Loucy (cell line): ENCODE results near the gene SUSD6.

Experiments
- H2AFZ ChIP-seq: fragments of 200-600 bp; sonication (generic); 2 replicates; pipeline ENCODE4 v1.6.0; 2016; ENCODE audit warnings: antibody characterized with exemption, mild to moderate bottlenecking, low read length, moderate library complexity
- H3F3A ChIP-seq: fragments of 200-600 bp; 2 replicates; pipeline ENCODE4 v1.6.0; 2016; ENCODE audit warnings: antibody characterized with exemption, low read depth, mild to moderate bottlenecking
- H3K27me3 ChIP-seq: fragments of 200-600 bp; sonication (generic); 2 replicates; pipeline ENCODE4 v1.6.1; 2014; ENCODE audit warnings: low read length, mild to moderate bottlenecking; ENCODE audit not compliant: insufficient read depth, poor library complexity, severe bottlenecking
- H3K36me3 ChIP-seq: fragments of 200-600 bp; sonication (generic); 2 replicates; pipeline ENCODE4 v1.6.1; 2016; ENCODE audit warnings: low read length; ENCODE audit not compliant: insufficient read depth
- H3K4me1 ChIP-seq: fragments of 200-600 bp; sonication (generic); 2 replicates; pipeline ENCODE4 v1.5.1; 2014; ENCODE audit warnings: low read length, mild to moderate bottlenecking; ENCODE audit not compliant: insufficient read depth, poor library complexity, severe bottlenecking
- H3K4me2 ChIP-seq: fragments of 200-600 bp; sonication (generic); 2 replicates; pipeline ENCODE4 v1.6.0; 2014; ENCODE audit warnings: antibody characterized with exemption, low read length, low read depth, mild to moderate bottlenecking; ENCODE audit not compliant: poor library complexity, severe bottlenecking
- H3K4me3 ChIP-seq: fragments of 200-600 bp; sonication (generic); 2 replicates; pipeline ENCODE4 v1.5.1; 2014; ENCODE audit warnings: low read length, mild to moderate bottlenecking, mixed read lengths; ENCODE audit not compliant: poor library complexity, severe bottlenecking
- H3K79me2 ChIP-seq: fragments of 200-600 bp; sonication (generic); 2 replicates; pipeline ENCODE4 v1.6.1; 2014; ENCODE audit warnings: low read length; ENCODE audit not compliant: insufficient read depth
- H3K9ac ChIP-seq: fragments of 200-600 bp; sonication (generic); 2 replicates; pipeline ENCODE4 v1.6.0; 2014; ENCODE audit warnings: mild to moderate bottlenecking, low read depth, low read length, moderate library complexity; ENCODE audit not compliant: poor library complexity, severe bottlenecking
- H3K9me2 ChIP-seq: fragments of 200-600 bp; sonication (generic); replicated peaks from 2 replicates; pipeline ENCODE4 v1.6.1; 2016; ENCODE audit warnings: low read depth, low read length, mixed read lengths
- H3K9me3 ChIP-seq: fragments of 200-600 bp; sonication (generic); 2 replicates; pipeline ENCODE4 v1.6.1; 2014; ENCODE audit warnings: mild to moderate bottlenecking, antibody characterized with exemption, low read length, low read depth; ENCODE audit not compliant: insufficient read depth
- H4K20me1 ChIP-seq: fragments of 200-600 bp; sonication (generic); 2 replicates; pipeline ENCODE4 v1.6.0; 2014; ENCODE audit warnings: antibody characterized with exemption, low read length, mild to moderate bottlenecking; ENCODE audit not compliant: insufficient read depth, poor library complexity, severe bottlenecking
- EZH2phosphoT487 ChIP-seq: fragments of 200-600 bp; IDR thresholded peaks from 2 replicates; pipeline ENCODE4 v1.6.1; 2018; ENCODE audit warnings: antibody characterized with exemption, mild to moderate bottlenecking, moderate library complexity, borderline replicate concordance
- TF ChIP-seq, protein P1 (sequence below): fragments of 200-600 bp; sonication (generic); conservative IDR thresholded peaks from 2 replicates; pipeline ENCODE4 v1.5.1; 2014; ENCODE audit warnings: mild to moderate bottlenecking, antibody characterized with exemption, low read length

Gene SUSD6

DNA sequence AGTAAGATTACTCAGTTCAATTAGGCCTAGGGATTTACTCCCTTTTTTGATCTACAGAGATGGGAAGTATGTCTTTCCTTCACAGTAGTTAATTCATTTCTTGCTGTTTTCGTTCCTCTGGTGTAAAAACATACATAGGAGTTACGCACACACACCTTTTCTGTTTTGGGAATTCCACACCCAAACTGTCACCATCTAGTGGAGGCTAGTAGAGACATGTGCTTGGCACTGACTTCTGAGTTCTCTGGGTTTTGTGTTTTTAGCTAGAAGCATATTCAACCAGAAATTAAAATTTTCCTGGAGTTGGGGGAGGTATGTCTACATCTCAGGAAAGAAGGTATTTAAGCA, 1.4 kb downstream of the SUSD6 start:
- H3K27me3 ChIP-seq = no peaks in the 10 kb centered on the region
- TF ChIP-seq, protein P1, sequence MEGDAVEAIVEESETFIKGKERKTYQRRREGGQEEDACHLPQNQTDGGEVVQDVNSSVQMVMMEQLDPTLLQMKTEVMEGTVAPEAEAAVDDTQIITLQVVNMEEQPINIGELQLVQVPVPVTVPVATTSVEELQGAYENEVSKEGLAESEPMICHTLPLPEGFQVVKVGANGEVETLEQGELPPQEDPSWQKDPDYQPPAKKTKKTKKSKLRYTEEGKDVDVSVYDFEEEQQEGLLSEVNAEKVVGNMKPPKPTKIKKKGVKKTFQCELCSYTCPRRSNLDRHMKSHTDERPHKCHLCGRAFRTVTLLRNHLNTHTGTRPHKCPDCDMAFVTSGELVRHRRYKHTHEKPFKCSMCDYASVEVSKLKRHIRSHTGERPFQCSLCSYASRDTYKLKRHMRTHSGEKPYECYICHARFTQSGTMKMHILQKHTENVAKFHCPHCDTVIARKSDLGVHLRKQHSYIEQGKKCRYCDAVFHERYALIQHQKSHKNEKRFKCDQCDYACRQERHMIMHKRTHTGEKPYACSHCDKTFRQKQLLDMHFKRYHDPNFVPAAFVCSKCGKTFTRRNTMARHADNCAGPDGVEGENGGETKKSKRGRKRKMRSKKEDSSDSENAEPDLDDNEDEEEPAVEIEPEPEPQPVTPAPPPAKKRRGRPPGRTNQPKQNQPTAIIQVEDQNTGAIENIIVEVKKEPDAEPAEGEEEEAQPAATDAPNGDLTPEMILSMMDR = peak; percentile 41
- no peak for TF ChIP-seq EZH2phosphoT487
- no peaks in the 10 kb centered on the region for H3K9me3 ChIP-seq
- H3K9me2 ChIP-seq = no peaks in the 10 kb centered on the region
- H3K36me3 ChIP-seq = no peaks in the 10 kb centered on the region
- H3K9ac ChIP-seq = peak overlapping the region; percentile 99
- H4K20me1 ChIP-seq = peaks cover 31% of the 10 kb centered on the region
- peak overlapping the region; percentile 94 for H3K4me3 ChIP-seq
- H2AFZ ChIP-seq = 0 out of 2 replicates have a peak overlapping the region, but pooled peaks have one; percentile 19
- peaks cover 68% of the 10 kb centered on the region for H3K4me1 ChIP-seq
- H3F3A ChIP-seq = no peaks in the 10 kb centered on the region
- H3K79me2 ChIP-seq = peaks cover 68% of the 10 kb centered on the region
- peak overlapping the region; percentile 95 for H3K4me2 ChIP-seq

DNA sequence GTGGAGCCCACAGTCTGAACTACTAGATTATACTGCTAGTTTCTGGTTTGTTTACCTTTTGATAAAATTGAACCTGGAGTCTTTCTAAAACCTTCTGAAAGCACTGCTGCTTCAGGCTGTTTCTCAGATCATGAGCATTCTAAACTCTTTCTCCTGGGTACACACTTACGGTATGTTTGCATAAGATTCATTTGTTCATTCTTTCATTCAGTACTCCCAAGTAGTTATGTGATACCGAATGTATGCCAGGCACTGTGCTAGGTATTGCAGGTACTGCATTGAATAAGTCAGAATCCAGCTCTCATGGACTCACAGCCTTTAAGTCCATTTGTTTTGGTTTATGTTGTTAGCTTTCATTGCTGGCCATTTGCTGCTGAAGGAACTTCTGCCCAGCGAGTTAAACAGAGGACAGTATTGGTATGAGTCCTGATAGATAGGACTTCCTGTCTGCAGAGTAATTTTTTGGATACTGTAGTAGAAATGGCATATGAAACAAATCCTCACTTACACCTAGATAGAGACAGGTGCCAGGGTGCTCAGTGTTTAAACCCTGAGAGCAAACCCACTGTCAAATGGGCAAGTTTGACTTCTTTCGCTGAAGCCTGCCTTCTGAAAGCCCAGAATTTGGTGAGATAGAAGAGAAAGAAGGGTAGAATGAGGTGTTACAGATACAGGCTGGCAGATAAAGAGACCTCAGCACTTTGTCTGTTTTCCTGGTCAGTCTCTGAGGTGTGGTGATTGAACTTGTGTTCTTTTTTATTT, 2.1 kb downstream of the SUSD6 start:
- Histone ChIP-seq H3K27me3 (no peaks in the 10 kb centered on the region), H4K20me1 (peaks cover 31% of the 10 kb centered on the region), H3K79me2 (peaks cover 75% of the 10 kb centered on the region), H3K4me1 (peaks cover 75% of the 10 kb centered on the region), H3K9ac (peak overlapping the region; percentile 99), H2AFZ (no peak overlapping the region), H3F3A (no peaks in the 10 kb centered on the region), H3K4me2 (peak overlapping the region; percentile 95), H3K4me3 (peak overlapping the region; percentile 94), H3K9me2 (no peaks in the 10 kb centered on the region), H3K9me3 (no peaks in the 10 kb centered on the region), H3K36me3 (no peaks in the 10 kb centered on the region)
- TF ChIP-seq, protein P1 = no peak
- TF ChIP-seq EZH2phosphoT487 = no peak

DNA sequence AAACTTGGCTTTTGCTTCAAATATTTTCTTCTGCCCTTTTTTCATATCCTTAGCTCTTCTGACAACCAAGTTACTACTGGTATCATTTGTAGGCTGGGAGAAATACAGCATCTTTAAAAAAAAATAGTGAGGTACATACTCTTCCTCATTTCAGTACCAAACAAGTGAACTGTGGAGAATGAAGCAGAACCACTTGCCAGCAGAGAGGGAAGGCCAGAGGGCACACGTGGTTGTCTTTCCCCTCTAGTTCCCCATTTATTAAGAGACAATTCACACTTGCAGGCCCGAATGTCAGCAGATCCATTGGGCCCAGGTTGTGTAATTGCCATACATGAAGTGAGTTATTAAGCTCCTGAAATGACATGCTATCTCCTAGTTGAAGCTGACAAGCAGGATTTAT, 3.2 kb downstream of the SUSD6 start:
- Histone ChIP-seq H3K4me3 (peak overlapping the region; percentile 94), H3K36me3 (no peaks in the 10 kb centered on the region), H3K9ac (peak overlapping the region; percentile 99), H3F3A (no peaks in the 10 kb centered on the region), H4K20me1 (peaks cover 31% of the 10 kb centered on the region), H3K9me3 (no peaks in the 10 kb centered on the region), H3K79me2 (peaks cover 86% of the 10 kb centered on the region), H3K27me3 (no peaks in the 10 kb centered on the region), H2AFZ (no peak overlapping the region), H3K4me2 (peak overlapping the region; percentile 95), H3K4me1 (peaks cover 83% of the 10 kb centered on the region), H3K9me2 (no peaks in the 10 kb centered on the region)
- TF ChIP-seq, protein P1 = no peak
- no peak for TF ChIP-seq EZH2phosphoT487
